Measurements from ENCODE around the gene KIF23.

Gene KIF23

GRCh38 chr15:69395460-69395859 lies 18.7 kb upstream of the KIF23 start:
- no peak for DNase-seq

- DNase-seq = no peak
Observed at GRCh38 chr15:69395991-69396390, 18.2 kb upstream of the KIF23 start.

GRCh38 chr15:69398491-69398891 lies 15.7 kb upstream of the KIF23 start:
- no peak for DNase-seq

GRCh38 chr15:69400850-69401249 lies 13.3 kb upstream of the KIF23 start:
- no peak for DNase-seq

GRCh38 chr15:69402816-69403215 lies 11.3 kb upstream of the KIF23 start:
- DNase-seq = no peak

GRCh38 chr15:69403594-69403993 lies 10.6 kb upstream of the KIF23 start:
- no peak for DNase-seq

- no peak for DNase-seq
Observed at GRCh38 chr15:69405110-69405509, 9.0 kb upstream of the KIF23 start.

- DNase-seq = no peak
Observed at GRCh38 chr15:69407719-69408400, 6.3 kb upstream of the KIF23 start.

GRCh38 chr15:69408841-69409240 lies 5.3 kb upstream of the KIF23 start:
- no peak for DNase-seq

GRCh38 chr15:69410248-69410874 lies 3.8 kb upstream of the KIF23 start:
- no peak for DNase-seq

- DNase-seq = no peak
Observed at GRCh38 chr15:69412274-69412673, 1.9 kb upstream of the KIF23 start.

- no peak for DNase-seq
Observed at GRCh38 chr15:69412701-69413100, 1.4 kb upstream of the KIF23 start.

GRCh38 chr15:69414701-69415167 lies 585 bp downstream of the KIF23 start:
- no peak for DNase-seq

GRCh38 chr15:69415381-69415780 lies 1.2 kb downstream of the KIF23 start:
- DNase-seq = no peak

GRCh38 chr15:69417581-69417980 lies 3.4 kb downstream of the KIF23 start:
- no peak for DNase-seq

GRCh38 chr15:69421498-69421897 lies 7.3 kb downstream of the KIF23 start:
- DNase-seq = no peak

GRCh38 chr15:69422336-69422895 lies 8.3 kb downstream of the KIF23 start:
- DNase-seq = no peak

- DNase-seq = no peak
Observed at GRCh38 chr15:69424001-69424400, 9.9 kb downstream of the KIF23 start.

- no peak for DNase-seq
Observed at GRCh38 chr15:69424748-69425413, 10.7 kb downstream of the KIF23 start.

GRCh38 chr15:69433831-69434230 lies 19.7 kb downstream of the KIF23 start:
- no peak for DNase-seq

- DNase-seq = no peak
Observed at GRCh38 chr15:69434238-69434637, 20.1 kb downstream of the KIF23 start.

GRCh38 chr15:69434679-69435078 lies 20.5 kb downstream of the KIF23 start:
- DNase-seq = no peak

- no peak for DNase-seq
Observed at GRCh38 chr15:69435985-69436384, 21.8 kb downstream of the KIF23 start.

GRCh38 chr15:69436951-69437350 lies 22.8 kb downstream of the KIF23 start:
- no peak for DNase-seq
